ENCODE data around the gene CSNK2A1.

DNA sequence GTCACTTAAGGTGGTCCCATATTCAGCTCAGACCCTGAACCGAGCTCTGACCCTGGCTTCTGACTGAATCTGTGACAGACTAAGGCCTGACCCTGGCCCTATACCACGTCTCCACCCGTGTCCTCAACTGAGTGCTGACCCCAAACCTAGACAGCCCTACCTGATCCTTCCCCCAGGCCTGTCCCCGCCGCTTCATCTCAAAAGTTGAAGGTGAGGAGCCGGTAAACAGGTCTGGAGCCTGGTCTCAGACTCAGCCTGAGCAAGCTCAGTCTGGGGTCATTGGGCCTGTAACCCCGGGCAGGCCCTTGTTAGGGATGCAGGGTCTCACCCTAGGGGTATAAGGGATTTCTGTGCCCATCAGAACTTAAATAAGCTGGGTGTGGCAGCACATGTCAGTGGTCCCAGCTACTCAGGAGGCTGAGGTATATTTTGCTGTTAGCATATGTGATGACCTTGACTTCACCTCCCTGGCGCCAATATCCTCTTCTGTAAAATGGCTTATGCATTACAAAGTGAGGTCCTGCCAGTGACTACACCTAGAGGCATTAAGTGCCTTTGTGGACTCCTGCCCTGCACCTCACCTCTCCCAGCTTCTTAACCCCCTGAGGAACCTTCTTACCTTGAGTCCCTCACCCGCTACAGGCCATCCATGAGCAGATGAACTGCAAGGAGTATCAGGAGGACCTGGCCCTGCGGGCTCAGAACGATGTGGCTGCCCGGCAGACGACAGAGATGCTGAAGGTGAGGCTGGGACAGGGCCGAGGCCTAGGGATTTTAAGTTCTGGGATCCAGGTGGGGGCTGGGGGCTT, 115.5 kb downstream of the CSNK2A1 start:
- TF ChIP-seq RAD21 (IDR thresholded peaks at IDR 0.05; ENCODE audit: low read depth) (no peak), TAF1 (IDR thresholded peaks at IDR 0.05; ENCODE audit: low read depth) (no peak), EP300 (IDR thresholded peaks at IDR 0.05; ENCODE audit: borderline replicate concordance) (no peak)

All from Ishikawa (cell line).